ENCODE results near the gene TMEM143.
"Not testable (repeated sequence)": the region's sequence is repeated elsewhere in the genome, so short reads cannot be mapped to it uniquely, and the experiment has no call there.

The TMEM143 gene

DNA sequence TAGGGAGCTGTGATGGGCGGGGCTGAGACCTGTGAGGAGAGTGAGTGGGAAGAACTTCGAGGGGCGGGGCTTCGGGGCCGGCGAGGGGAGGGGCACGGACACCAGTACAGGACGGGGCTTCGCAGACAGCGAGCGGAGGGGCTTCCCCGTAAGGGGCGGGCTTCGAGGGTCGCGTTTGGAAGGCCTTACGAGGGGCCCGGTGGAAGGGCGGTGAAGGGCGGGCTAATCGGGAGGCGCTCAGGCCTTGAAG lies 42.4 kb downstream of the TMEM143 start:
- TF ChIP-seq, protein P1, sequence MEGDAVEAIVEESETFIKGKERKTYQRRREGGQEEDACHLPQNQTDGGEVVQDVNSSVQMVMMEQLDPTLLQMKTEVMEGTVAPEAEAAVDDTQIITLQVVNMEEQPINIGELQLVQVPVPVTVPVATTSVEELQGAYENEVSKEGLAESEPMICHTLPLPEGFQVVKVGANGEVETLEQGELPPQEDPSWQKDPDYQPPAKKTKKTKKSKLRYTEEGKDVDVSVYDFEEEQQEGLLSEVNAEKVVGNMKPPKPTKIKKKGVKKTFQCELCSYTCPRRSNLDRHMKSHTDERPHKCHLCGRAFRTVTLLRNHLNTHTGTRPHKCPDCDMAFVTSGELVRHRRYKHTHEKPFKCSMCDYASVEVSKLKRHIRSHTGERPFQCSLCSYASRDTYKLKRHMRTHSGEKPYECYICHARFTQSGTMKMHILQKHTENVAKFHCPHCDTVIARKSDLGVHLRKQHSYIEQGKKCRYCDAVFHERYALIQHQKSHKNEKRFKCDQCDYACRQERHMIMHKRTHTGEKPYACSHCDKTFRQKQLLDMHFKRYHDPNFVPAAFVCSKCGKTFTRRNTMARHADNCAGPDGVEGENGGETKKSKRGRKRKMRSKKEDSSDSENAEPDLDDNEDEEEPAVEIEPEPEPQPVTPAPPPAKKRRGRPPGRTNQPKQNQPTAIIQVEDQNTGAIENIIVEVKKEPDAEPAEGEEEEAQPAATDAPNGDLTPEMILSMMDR (IDR thresholded peaks at IDR 0.05; ENCODE audit: low read depth, low read length), result no peak
- peak; percentile 62 for DNase-seq (ENCODE audit: extremely low read depth, low read depth)

DNA sequence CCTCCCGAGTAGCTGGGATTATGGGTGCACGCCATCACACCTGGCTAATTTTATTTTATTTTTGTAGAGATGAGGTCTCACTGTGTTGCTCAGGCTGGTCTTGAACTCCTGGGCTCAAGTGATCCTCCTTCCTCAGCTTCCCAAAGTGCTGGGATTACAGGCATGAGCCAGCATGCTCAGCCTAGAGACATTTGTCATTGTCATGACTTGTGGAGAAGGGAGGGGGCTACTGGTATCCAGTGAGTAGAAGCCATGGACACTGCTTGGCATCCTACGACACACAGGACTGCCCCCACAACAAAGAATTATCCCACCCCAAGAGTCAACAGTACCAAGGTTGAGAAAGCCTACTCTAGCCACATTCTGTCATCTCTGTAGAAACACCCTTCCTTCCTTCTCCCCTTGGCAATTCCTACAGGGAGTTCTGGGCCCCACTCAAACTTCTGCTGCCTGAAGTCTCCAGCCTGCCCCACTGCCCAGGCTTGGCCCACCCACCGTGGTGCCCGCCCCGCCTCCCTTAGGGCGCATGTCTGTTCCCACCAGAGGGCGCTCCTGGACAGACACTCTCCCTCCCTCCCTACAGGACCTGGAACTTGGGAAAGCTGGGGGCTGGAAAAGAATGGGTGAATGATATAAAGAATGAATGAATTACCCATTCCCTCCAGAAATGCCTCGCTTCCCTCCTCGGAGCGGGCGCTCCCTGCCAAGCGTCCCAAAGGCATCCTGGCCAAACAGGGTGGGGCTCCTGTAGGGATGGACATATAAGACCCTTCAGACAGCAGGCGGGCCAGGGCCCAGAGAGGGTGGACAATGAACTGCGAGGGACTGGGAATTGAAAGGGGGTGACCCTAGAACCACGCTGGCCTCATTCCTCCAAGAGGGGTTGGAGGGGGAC lies 43.8 kb downstream of the TMEM143 start:
- DNase-seq (ENCODE audit: extremely low read depth, low read depth), result peak; percentile 42
- TF ChIP-seq, protein P1 (IDR thresholded peaks at IDR 0.05; ENCODE audit: low read depth, low read length), result peak; percentile 92

GRCh38 chr19:48318286-48318987 lies 45.3 kb downstream of the TMEM143 start:
- TF ChIP-seq, protein P1 (IDR thresholded peaks at IDR 0.05; ENCODE audit: low read depth, low read length), result no peak

GRCh38 chr19:48317708-48317960 lies 46.1 kb downstream of the TMEM143 start:
- not testable (repeated sequence) for DNase-seq (ENCODE audit: extremely low read depth, low read depth)

More at GRCh38 chr19:48318286-48318987, 45.3 kb downstream of the TMEM143 start:
- no peak for DNase-seq (ENCODE audit: extremely low read depth, low read depth)

GRCh38 chr19:48315712-48316111 lies 48.0 kb downstream of the TMEM143 start:
- TF ChIP-seq, protein P1 (IDR thresholded peaks at IDR 0.05; ENCODE audit: low read depth, low read length), result no peak

DNA sequence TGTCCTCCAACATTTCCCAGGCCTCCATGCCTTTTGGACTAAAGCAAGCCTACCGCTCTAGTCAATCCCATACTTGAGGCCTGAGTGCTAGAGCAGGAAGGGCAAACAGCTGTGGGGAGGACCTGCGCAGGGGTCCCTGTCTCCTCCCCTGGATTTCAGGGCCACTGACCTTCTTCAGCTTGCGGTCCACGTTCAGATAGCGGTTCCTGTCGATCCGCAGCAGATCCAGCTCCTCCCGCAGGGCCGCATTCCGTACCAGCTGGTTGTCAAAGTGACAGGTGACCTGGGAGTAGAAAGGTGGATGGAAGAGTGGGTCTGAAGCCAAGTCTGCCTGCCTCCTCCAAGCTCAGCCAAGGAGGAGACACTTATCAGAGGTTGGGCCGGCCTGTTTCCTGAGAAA lies 52.4 kb downstream of the TMEM143 start:
- no peak for DNase-seq (ENCODE audit: extremely low read depth, low read depth)
- TF ChIP-seq, protein P1 (IDR thresholded peaks at IDR 0.05; ENCODE audit: low read depth, low read length), result no peak

More at GRCh38 chr19:48315712-48316111, 48.0 kb downstream of the TMEM143 start:
- no peak for DNase-seq (ENCODE audit: extremely low read depth, low read depth)

DNA sequence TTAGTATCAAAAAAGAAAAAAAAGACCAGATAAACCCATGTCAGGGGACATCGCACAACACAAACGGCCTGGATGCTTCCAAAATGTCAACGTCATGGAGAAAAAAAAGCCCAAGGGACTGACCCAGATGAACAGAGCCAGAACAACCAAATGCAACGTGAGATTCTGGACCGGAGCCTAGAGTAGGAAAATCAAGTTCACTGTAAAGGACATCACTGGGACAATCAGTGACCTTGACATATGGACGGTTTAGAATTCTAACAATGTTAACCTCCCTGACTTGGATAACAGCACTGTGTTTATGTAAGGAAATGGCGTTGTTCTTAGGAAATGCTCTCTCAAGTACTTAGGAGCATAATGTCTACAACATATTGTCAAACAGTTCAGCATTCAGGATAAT lies 53.5 kb downstream of the TMEM143 start:
- DNase-seq (ENCODE audit: extremely low read depth, low read depth), result no peak
- TF ChIP-seq, protein P1 (IDR thresholded peaks at IDR 0.05; ENCODE audit: low read depth, low read length), result no peak

- DNase-seq (ENCODE audit: extremely low read depth, low read depth), result not testable (repeated sequence)
Observed at GRCh38 chr19:48309731-48310130, 54.0 kb downstream of the TMEM143 start.

Data from AG09319 (cell line).